ENCODE data around the gene ZFPM1.
"Not testable (repeated sequence)": the region's sequence is repeated elsewhere in the genome, so short reads cannot be mapped to it uniquely, and the experiment has no call there.

ZFPM1 gene

GRCh38 chr16:88469615-88470395 lies 16.7 kb downstream of the ZFPM1 start:
- TF ChIP-seq ZC3H10 (CRISPR knock-in tag; IDR thresholded peaks at IDR 0.05) (no peak), GLIS3 (CRISPR knock-in tag; IDR thresholded peaks at IDR 0.05) (no peak), ESRRG (CRISPR knock-in tag; IDR thresholded peaks at IDR 0.05) (no peak), PATZ1 (CRISPR knock-in tag; IDR thresholded peaks at IDR 0.05; ENCODE audit: borderline replicate concordance) (no peak), ZNF565 (CRISPR knock-in tag; conservative IDR thresholded peaks at IDR 0.05; ENCODE audit: low read depth) (no peak), CSDC2 (CRISPR knock-in tag; IDR thresholded peaks at IDR 0.05) (no peak), OSR1 (CRISPR knock-in tag; IDR thresholded peaks at IDR 0.05) (no peak)
- TF ChIP-seq, protein P1, sequence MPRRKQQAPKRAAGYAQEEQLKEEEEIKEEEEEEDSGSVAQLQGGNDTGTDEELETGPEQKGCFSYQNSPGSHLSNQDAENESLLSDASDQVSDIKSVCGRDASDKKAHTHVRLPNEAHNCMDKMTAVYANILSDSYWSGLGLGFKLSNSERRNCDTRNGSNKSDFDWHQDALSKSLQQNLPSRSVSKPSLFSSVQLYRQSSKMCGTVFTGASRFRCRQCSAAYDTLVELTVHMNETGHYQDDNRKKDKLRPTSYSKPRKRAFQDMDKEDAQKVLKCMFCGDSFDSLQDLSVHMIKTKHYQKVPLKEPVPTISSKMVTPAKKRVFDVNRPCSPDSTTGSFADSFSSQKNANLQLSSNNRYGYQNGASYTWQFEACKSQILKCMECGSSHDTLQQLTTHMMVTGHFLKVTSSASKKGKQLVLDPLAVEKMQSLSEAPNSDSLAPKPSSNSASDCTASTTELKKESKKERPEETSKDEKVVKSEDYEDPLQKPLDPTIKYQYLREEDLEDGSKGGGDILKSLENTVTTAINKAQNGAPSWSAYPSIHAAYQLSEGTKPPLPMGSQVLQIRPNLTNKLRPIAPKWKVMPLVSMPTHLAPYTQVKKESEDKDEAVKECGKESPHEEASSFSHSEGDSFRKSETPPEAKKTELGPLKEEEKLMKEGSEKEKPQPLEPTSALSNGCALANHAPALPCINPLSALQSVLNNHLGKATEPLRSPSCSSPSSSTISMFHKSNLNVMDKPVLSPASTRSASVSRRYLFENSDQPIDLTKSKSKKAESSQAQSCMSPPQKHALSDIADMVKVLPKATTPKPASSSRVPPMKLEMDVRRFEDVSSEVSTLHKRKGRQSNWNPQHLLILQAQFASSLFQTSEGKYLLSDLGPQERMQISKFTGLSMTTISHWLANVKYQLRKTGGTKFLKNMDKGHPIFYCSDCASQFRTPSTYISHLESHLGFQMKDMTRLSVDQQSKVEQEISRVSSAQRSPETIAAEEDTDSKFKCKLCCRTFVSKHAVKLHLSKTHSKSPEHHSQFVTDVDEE (CRISPR knock-in tag; IDR thresholded peaks at IDR 0.05), result no peak
- no peak for ATAC-seq

- not testable (repeated sequence) for ATAC-seq
Observed at GRCh38 chr16:88470396-88470680, 17.3 kb downstream of the ZFPM1 start.

DNA sequence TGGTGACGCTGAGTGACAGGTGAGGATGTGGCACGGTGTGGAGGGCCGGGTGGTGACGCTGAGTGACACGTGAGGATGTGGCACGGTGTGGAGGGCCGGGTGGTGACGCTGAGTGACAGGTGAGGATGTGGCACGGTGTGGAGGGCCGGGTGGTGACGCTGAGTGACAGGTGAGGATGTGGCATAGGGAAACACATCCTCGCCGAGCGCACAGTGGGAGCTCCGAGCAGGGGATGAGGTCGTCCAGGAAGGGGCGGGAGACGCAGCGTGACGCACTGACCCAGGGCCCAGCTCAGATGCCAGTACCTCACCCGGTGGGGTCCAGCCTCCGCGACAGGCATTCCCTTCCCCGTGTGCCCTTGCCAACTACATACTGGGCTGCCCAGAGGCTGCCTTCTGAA lies 17.6 kb downstream of the ZFPM1 start:
- ATAC-seq, result not testable (repeated sequence)

GRCh38 chr16:88471115-88471514 lies 18.0 kb downstream of the ZFPM1 start:
- TF ChIP-seq TCF4 (CRISPR knock-in tag; IDR thresholded peaks at IDR 0.05; ENCODE audit: borderline replicate concordance), result no peak
- no peak for ATAC-seq

DNA sequence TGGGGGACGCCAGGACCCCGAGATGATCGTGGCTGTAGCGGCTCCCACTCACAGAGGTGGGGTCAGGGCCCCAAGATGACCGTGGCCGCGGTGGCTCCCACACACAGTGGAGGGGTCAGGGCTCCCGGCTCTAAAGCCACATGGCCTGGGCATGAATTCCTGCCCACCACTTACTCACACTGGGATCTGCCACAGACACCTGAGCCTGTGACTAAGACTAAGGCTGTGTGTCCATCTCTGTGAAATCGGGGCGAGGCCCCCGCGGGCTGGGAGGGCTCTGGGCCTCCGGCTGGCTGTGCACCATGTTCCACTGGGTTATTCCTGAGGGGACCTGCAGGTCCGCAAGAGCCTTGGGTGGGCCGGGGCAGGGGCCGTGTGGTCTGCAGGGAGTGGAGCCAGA lies 18.5 kb downstream of the ZFPM1 start:
- TF ChIP-seq, protein P2, sequence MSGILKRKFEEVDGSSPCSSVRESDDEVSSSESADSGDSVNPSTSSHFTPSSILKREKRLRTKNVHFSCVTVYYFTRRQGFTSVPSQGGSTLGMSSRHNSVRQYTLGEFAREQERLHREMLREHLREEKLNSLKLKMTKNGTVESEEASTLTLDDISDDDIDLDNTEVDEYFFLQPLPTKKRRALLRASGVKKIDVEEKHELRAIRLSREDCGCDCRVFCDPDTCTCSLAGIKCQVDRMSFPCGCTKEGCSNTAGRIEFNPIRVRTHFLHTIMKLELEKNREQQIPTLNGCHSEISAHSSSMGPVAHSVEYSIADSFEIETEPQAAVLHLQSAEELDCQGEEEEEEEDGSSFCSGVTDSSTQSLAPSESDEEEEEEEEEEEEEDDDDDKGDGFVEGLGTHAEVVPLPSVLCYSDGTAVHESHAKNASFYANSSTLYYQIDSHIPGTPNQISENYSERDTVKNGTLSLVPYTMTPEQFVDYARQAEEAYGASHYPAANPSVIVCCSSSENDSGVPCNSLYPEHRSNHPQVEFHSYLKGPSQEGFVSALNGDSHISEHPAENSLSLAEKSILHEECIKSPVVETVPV (CRISPR knock-in tag; IDR thresholded peaks at IDR 0.05), result no peak
- TF ChIP-seq ISL1 (CRISPR knock-in tag; IDR thresholded peaks at IDR 0.05), result no peak
- no peak for TF ChIP-seq ZFP3 (CRISPR knock-in tag; IDR thresholded peaks at IDR 0.05)
- TF ChIP-seq PPARA (CRISPR knock-in tag; IDR thresholded peaks at IDR 0.05; ENCODE audit: borderline replicate concordance), result no peak
- TF ChIP-seq ARNTL (CRISPR knock-in tag; IDR thresholded peaks at IDR 0.05; ENCODE audit: borderline replicate concordance, low read depth), result no peak
- no peak for ATAC-seq

GRCh38 chr16:88472069-88472468 lies 19.0 kb downstream of the ZFPM1 start:
- no peak for ATAC-seq
- no peak for TF ChIP-seq ZNF8 (CRISPR knock-in tag; IDR thresholded peaks at IDR 0.05)
- no peak for TF ChIP-seq ARNTL (CRISPR knock-in tag; IDR thresholded peaks at IDR 0.05; ENCODE audit: borderline replicate concordance, low read depth)
- TF ChIP-seq, protein P2 (CRISPR knock-in tag; IDR thresholded peaks at IDR 0.05), result no peak
- no peak for TF ChIP-seq ZC3H10 (CRISPR knock-in tag; IDR thresholded peaks at IDR 0.05)
- TF ChIP-seq TOX (CRISPR knock-in tag; IDR thresholded peaks at IDR 0.05; ENCODE audit: borderline replicate concordance), result no peak
- no peak for TF ChIP-seq CSDC2 (CRISPR knock-in tag; IDR thresholded peaks at IDR 0.05)
- no peak for TF ChIP-seq GLIS3 (CRISPR knock-in tag; IDR thresholded peaks at IDR 0.05)
